ENCODE results near the gene THEMIS2.

THEMIS2 gene

GRCh38 chr1:27886744-27887143 is 14.4 kb downstream of the THEMIS2 start:
- DNase-seq: no peak

- DNase-seq: no peak
Measured at GRCh38 chr1:27887215-27888021, 15.1 kb downstream of the THEMIS2 start.

- no peak for DNase-seq
Measured at GRCh38 chr1:27889506-27889905, 17.2 kb downstream of the THEMIS2 start.

- no peak for DNase-seq
Measured at GRCh38 chr1:27891196-27891889, 19.0 kb downstream of the THEMIS2 start.

GRCh38 chr1:27894521-27894920 is 22.2 kb downstream of the THEMIS2 start:
- no peak for DNase-seq

GRCh38 chr1:27906759-27907158 is 34.4 kb downstream of the THEMIS2 start:
- no peak for DNase-seq

- DNase-seq: no peak
Measured at GRCh38 chr1:27912429-27912828, 40.1 kb downstream of the THEMIS2 start.

GRCh38 chr1:27915082-27915575 is 42.8 kb downstream of the THEMIS2 start:
- no peak for DNase-seq

- DNase-seq: no peak
Measured at GRCh38 chr1:27922272-27922671, 49.9 kb downstream of the THEMIS2 start.

- DNase-seq: no peak
Measured at GRCh38 chr1:27928216-27928954, 56.0 kb downstream of the THEMIS2 start.

- DNase-seq: no peak
Measured at GRCh38 chr1:27931184-27931583, 58.8 kb downstream of the THEMIS2 start.

- DNase-seq: no peak
Measured at GRCh38 chr1:27931759-27932158, 59.4 kb downstream of the THEMIS2 start.

GRCh38 chr1:27934818-27935549 is 62.6 kb downstream of the THEMIS2 start, which contains the start of gene SMPDL3B:
Gene SMPDL3B, plus strand, starts transcription at chr1:27935000. Its CDS starts 184 bp downstream, at chr1:27935184.
- DNase-seq: no peak

- DNase-seq: no peak
Measured at GRCh38 chr1:27935721-27936120, 63.4 kb downstream of the THEMIS2 start.

Measured in GOT3 (cell line).